Fibroblast of mammary gland (primary cell): Measurements from ENCODE around the gene SYNDIG1.
A peak's percentile ranks its signal among the peaks of the same experiment; 100 is the strongest.

Source experiments
- DNase-seq: peaks from one replicate; pipeline ENCODE4 v3.0.0-alpha.2; 2010; ENCODE audit warnings: low read depth
- H3K4me3 ChIP-seq: 2 replicates; pipeline ENCODE4 v1.5.1; 2011; ENCODE audit warnings: low read depth, mild to moderate bottlenecking, low read length, moderate library complexity; ENCODE audit not compliant: control insufficient read depth
- CTCF ChIP-seq: conservative IDR thresholded peaks from 2 replicates; pipeline ENCODE4 v1.5.1; 2011; ENCODE audit warnings: low read depth, low read length, inconsistent platforms; ENCODE audit not compliant: control insufficient read depth, insufficient read depth

The SYNDIG1 gene

GRCh38 chr20:24578567-24579415, 109.4 kb downstream of the SYNDIG1 start:
- no peak for DNase-seq
- no peak overlapping the region for H3K4me3 ChIP-seq
- TF ChIP-seq CTCF = no peak

GRCh38 chr20:24579475-24579874, 110.0 kb downstream of the SYNDIG1 start:
- DNase-seq = no peak

GRCh38 chr20:24580006-24580405, 110.6 kb downstream of the SYNDIG1 start:
- H3K4me3 ChIP-seq = no peak overlapping the region
- DNase-seq = peak; percentile 11
- TF ChIP-seq CTCF = no peak

More at GRCh38 chr20:24579475-24579874, 110.0 kb downstream of the SYNDIG1 start:
- TF ChIP-seq CTCF = no peak
- H3K4me3 ChIP-seq = no peak overlapping the region

GRCh38 chr20:24580855-24581254, 111.4 kb downstream of the SYNDIG1 start:
- no peak for TF ChIP-seq CTCF
- H3K4me3 ChIP-seq = no peak overlapping the region
- no peak for DNase-seq

GRCh38 chr20:24581443-24582170, 112.2 kb downstream of the SYNDIG1 start:
- no peak for DNase-seq
- H3K4me3 ChIP-seq = no peak overlapping the region
- no peak for TF ChIP-seq CTCF

- H3K4me3 ChIP-seq = no peak overlapping the region
- TF ChIP-seq CTCF = no peak
- DNase-seq = no peak
Measured at GRCh38 chr20:24582373-24583168, 113.1 kb downstream of the SYNDIG1 start.
